Putamen (tissue), 1 donor: ENCODE results near the gene ZBED2.
"Not testable (repeated sequence)": the region's sequence is repeated elsewhere in the genome, so short reads cannot be mapped to it uniquely, and the experiment has no call there.

Source experiments
- DNase-seq: peaks from one replicate; pipeline ENCODE4 v3.0.0-alpha.2; 2016; ENCODE audit warnings: low spot score

Gene ZBED2

GRCh38 chr3:111571907-111572460 is 23.2 kb downstream of the ZBED2 start:
- DNase-seq = no peak

GRCh38 chr3:111571282-111571681 is 23.9 kb downstream of the ZBED2 start:
- DNase-seq = no peak

- no peak for DNase-seq
These were observed 24.6 kb downstream of the ZBED2 start for GRCh38 chr3:111570404-111571030.

GRCh38 chr3:111568911-111569310 is 26.2 kb downstream of the ZBED2 start:
- no peak for DNase-seq

- DNase-seq = no peak
These were observed 26.8 kb downstream of the ZBED2 start for GRCh38 chr3:111568355-111568754.

GRCh38 chr3:111566844-111567243 is 28.3 kb downstream of the ZBED2 start:
- DNase-seq = no peak

GRCh38 chr3:111561902-111562301 is 33.2 kb downstream of the ZBED2 start:
- DNase-seq = not testable (repeated sequence)

GRCh38 chr3:111548756-111549155 is 46.4 kb downstream of the ZBED2 start:
- DNase-seq = no peak

- no peak for DNase-seq
These were observed 47.1 kb downstream of the ZBED2 start for GRCh38 chr3:111548092-111548491.

GRCh38 chr3:111547631-111548030 is 47.5 kb downstream of the ZBED2 start:
- no peak for DNase-seq

GRCh38 chr3:111545349-111545748 is 49.8 kb downstream of the ZBED2 start:
- DNase-seq = no peak
